ENCODE data around the gene SF3A1. TPM values are rescaled to one million over a fixed set of nuclear protein-coding genes. Genes with fewer than 3 reads are reported as not detected.

SF3A1 gene
- total RNA-seq, 1 donor = 94.3 TPM

- peaks cover 13% of the 10 kb centered on the region for H3K4me1 ChIP-seq (ENCODE audit: insufficient read depth, low read length)
- H3K4me3 ChIP-seq (ENCODE audit: low read length) = no peak overlapping the region
- H3K27me3 ChIP-seq (ENCODE audit: insufficient read depth, low read length) = no peaks in the 10 kb centered on the region
- H3K9me3 ChIP-seq (ENCODE audit: low read depth, low read length) = no peaks in the 10 kb centered on the region
Measured at GRCh38 chr22:30371321-30371720, 14.6 kb upstream of the SF3A1 start.

GRCh38 chr22:30370641-30371230, 14.0 kb upstream of the SF3A1 start:
- no peaks in the 10 kb centered on the region for H3K9me3 ChIP-seq (ENCODE audit: low read depth, low read length)
- H3K27me3 ChIP-seq (ENCODE audit: insufficient read depth, low read length) = no peaks in the 10 kb centered on the region
- H3K4me1 ChIP-seq (ENCODE audit: insufficient read depth, low read length) = peaks cover 13% of the 10 kb centered on the region
- H3K4me3 ChIP-seq (ENCODE audit: low read length) = no peak overlapping the region

- H3K27me3 ChIP-seq (ENCODE audit: insufficient read depth, low read length) = no peaks in the 10 kb centered on the region
- peaks cover 12% of the 10 kb centered on the region for H3K4me1 ChIP-seq (ENCODE audit: insufficient read depth, low read length)
- H3K9me3 ChIP-seq (ENCODE audit: low read depth, low read length) = no peaks in the 10 kb centered on the region
- H3K4me3 ChIP-seq (ENCODE audit: low read length) = no peak overlapping the region
Measured at GRCh38 chr22:30368420-30368819, 11.7 kb upstream of the SF3A1 start.

- Histone ChIP-seq H3K4me3 (ENCODE audit: low read length) (no peak overlapping the region), H3K27me3 (ENCODE audit: insufficient read depth, low read length) (no peaks in the 10 kb centered on the region), H3K4me1 (ENCODE audit: insufficient read depth, low read length) (no peaks in the 10 kb centered on the region), H3K9me3 (ENCODE audit: low read depth, low read length) (no peaks in the 10 kb centered on the region)
Measured at GRCh38 chr22:30365891-30366290, 9.2 kb upstream of the SF3A1 start.

GRCh38 chr22:30362651-30363281, 6.1 kb upstream of the SF3A1 start:
- no peaks in the 10 kb centered on the region for H3K27me3 ChIP-seq (ENCODE audit: insufficient read depth, low read length)
- H3K4me3 ChIP-seq (ENCODE audit: low read length) = no peak overlapping the region
- peaks cover under 1% of the 10 kb centered on the region for H3K4me1 ChIP-seq (ENCODE audit: insufficient read depth, low read length)
- no peaks in the 10 kb centered on the region for H3K9me3 ChIP-seq (ENCODE audit: low read depth, low read length)

GRCh38 chr22:30361916-30362650, 5.4 kb upstream of the SF3A1 start:
- peaks cover 7% of the 10 kb centered on the region for H3K4me1 ChIP-seq (ENCODE audit: insufficient read depth, low read length)
- no peaks in the 10 kb centered on the region for H3K9me3 ChIP-seq (ENCODE audit: low read depth, low read length)
- no peaks in the 10 kb centered on the region for H3K27me3 ChIP-seq (ENCODE audit: insufficient read depth, low read length)
- H3K4me3 ChIP-seq (ENCODE audit: low read length) = no peak overlapping the region

GRCh38 chr22:30358541-30358940, 1.8 kb upstream of the SF3A1 start:
- H3K4me3 ChIP-seq (ENCODE audit: low read length) = no peak overlapping the region
- H3K27me3 ChIP-seq (ENCODE audit: insufficient read depth, low read length) = no peaks in the 10 kb centered on the region
- peaks cover 35% of the 10 kb centered on the region for H3K4me1 ChIP-seq (ENCODE audit: insufficient read depth, low read length)
- H3K9me3 ChIP-seq (ENCODE audit: low read depth, low read length) = no peaks in the 10 kb centered on the region

GRCh38 chr22:30357650-30358215, 1.0 kb upstream of the SF3A1 start:
- Histone ChIP-seq H3K27me3 (ENCODE audit: insufficient read depth, low read length) (no peaks in the 10 kb centered on the region), H3K4me1 (ENCODE audit: insufficient read depth, low read length) (peaks cover 40% of the 10 kb centered on the region), H3K9me3 (ENCODE audit: low read depth, low read length) (no peaks in the 10 kb centered on the region), H3K4me3 (ENCODE audit: low read length) (no peak overlapping the region)

- Histone ChIP-seq H3K4me1 (ENCODE audit: insufficient read depth, low read length) (peaks cover 45% of the 10 kb centered on the region), H3K4me3 (ENCODE audit: low read length) (peak overlapping the region; percentile 80)
Measured at GRCh38 chr22:30357236-30357570, 509 bp upstream of the SF3A1 start.

GRCh38 chr22:30354644-30355043, 2.0 kb downstream of the SF3A1 start:
- peaks cover 49% of the 10 kb centered on the region for H3K4me1 ChIP-seq (ENCODE audit: insufficient read depth, low read length)
- H3K9me3 ChIP-seq (ENCODE audit: low read depth, low read length) = no peaks in the 10 kb centered on the region
- no peaks in the 10 kb centered on the region for H3K27me3 ChIP-seq (ENCODE audit: insufficient read depth, low read length)
- H3K4me3 ChIP-seq (ENCODE audit: low read length) = no peak overlapping the region

More at GRCh38 chr22:30357236-30357570, 509 bp upstream of the SF3A1 start:
- Histone ChIP-seq H3K27me3 (ENCODE audit: insufficient read depth, low read length) (no peaks in the 10 kb centered on the region), H3K9me3 (ENCODE audit: low read depth, low read length) (no peaks in the 10 kb centered on the region)

- peaks cover 48% of the 10 kb centered on the region for H3K4me1 ChIP-seq (ENCODE audit: insufficient read depth, low read length)
- H3K4me3 ChIP-seq (ENCODE audit: low read length) = no peak overlapping the region
- no peaks in the 10 kb centered on the region for H3K27me3 ChIP-seq (ENCODE audit: insufficient read depth, low read length)
- no peaks in the 10 kb centered on the region for H3K9me3 ChIP-seq (ENCODE audit: low read depth, low read length)
Measured at GRCh38 chr22:30351226-30351625, 5.5 kb downstream of the SF3A1 start.

- no peaks in the 10 kb centered on the region for H3K9me3 ChIP-seq (ENCODE audit: low read depth, low read length)
- H3K4me3 ChIP-seq (ENCODE audit: low read length) = no peak overlapping the region
- H3K4me1 ChIP-seq (ENCODE audit: insufficient read depth, low read length) = peaks cover 24% of the 10 kb centered on the region
- no peaks in the 10 kb centered on the region for H3K27me3 ChIP-seq (ENCODE audit: insufficient read depth, low read length)
Measured at GRCh38 chr22:30348809-30349208, 7.9 kb downstream of the SF3A1 start.

- Histone ChIP-seq H3K4me3 (ENCODE audit: low read length) (no peak overlapping the region), H3K4me1 (ENCODE audit: insufficient read depth, low read length) (peaks cover 21% of the 10 kb centered on the region), H3K27me3 (ENCODE audit: insufficient read depth, low read length) (no peaks in the 10 kb centered on the region), H3K9me3 (ENCODE audit: low read depth, low read length) (no peaks in the 10 kb centered on the region)
Measured at GRCh38 chr22:30348404-30348803, 8.3 kb downstream of the SF3A1 start.

GRCh38 chr22:30347255-30347892, 9.3 kb downstream of the SF3A1 start:
- no peaks in the 10 kb centered on the region for H3K9me3 ChIP-seq (ENCODE audit: low read depth, low read length)
- H3K4me1 ChIP-seq (ENCODE audit: insufficient read depth, low read length) = peaks cover 13% of the 10 kb centered on the region
- H3K27me3 ChIP-seq (ENCODE audit: insufficient read depth, low read length) = no peaks in the 10 kb centered on the region
- no peak overlapping the region for H3K4me3 ChIP-seq (ENCODE audit: low read length)
